Measurements from ENCODE around the gene ADD3.

Gene ADD3

DNA sequence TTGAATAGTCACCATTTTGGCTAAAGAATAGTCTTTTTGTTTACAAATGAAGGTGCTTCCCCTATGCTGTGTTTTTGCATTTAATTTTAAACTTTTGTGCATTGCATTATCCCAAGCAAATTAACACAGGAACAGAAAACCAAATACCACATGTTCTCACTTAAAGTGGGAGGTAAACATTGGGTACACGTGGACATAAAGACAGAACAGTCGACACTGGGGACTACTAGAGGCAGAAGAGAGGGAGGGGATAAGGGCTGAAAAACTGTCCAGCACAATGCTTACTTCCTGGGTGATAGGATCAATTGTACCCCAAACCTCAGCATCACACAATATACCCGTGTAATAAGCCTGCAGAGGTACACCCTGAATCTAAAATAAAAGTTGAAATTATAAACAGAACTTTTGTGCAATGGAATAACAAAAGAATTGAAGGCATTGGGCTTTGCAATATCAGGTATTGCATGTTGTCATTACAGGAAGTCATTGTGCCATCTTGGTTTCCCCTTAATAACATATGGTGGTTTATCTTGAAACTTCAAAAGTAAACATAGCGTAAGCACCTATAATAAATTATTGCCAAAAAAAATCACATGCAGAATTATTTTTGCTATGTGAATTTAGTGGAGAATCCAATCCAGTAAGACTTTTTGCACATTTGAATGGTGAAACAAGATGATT is 16.1 kb downstream of the ADD3 start:
- no peak for DNase-seq (ENCODE audit: extremely low spot score)
- ChIA-PET POLR2A (no interaction called here), CTCF (interaction anchor here (0.6 kb wide), 1 partner anchor 9 kb away, joined by 8 read pairs; no protein-coding TSS in a partner anchor)
- TF ChIP-seq NFRKB (IDR thresholded peaks at IDR 0.05) (no peak), FOXK2 (IDR thresholded peaks at IDR 0.05) (no peak), TARDBP (IDR thresholded peaks at IDR 0.05) (no peak), FOXA1 (IDR thresholded peaks at IDR 0.05) (no peak), ARNT (IDR thresholded peaks at IDR 0.05) (no peak), BHLHE40 (IDR thresholded peaks at IDR 0.05; ENCODE audit: borderline replicate concordance) (no peak), L3MBTL2 (conservative IDR thresholded peaks at IDR 0.05) (no peak), ZNF384 (IDR thresholded peaks at IDR 0.05) (no peak), ELF4 (IDR thresholded peaks at IDR 0.05) (no peak), SUZ12 (IDR thresholded peaks at IDR 0.05) (no peak), HDGF (IDR thresholded peaks at IDR 0.05; ENCODE audit: borderline replicate concordance) (no peak), FOXM1 (IDR thresholded peaks at IDR 0.05; ENCODE audit: borderline replicate concordance) (no peak), SP1 (IDR thresholded peaks at IDR 0.05) (no peak), CTBP1 (IDR thresholded peaks at IDR 0.05; ENCODE audit: borderline replicate concordance) (no peak), LEF1 (IDR thresholded peaks at IDR 0.05; ENCODE audit: borderline replicate concordance) (no peak)
- TF ChIP-seq, protein P1, sequence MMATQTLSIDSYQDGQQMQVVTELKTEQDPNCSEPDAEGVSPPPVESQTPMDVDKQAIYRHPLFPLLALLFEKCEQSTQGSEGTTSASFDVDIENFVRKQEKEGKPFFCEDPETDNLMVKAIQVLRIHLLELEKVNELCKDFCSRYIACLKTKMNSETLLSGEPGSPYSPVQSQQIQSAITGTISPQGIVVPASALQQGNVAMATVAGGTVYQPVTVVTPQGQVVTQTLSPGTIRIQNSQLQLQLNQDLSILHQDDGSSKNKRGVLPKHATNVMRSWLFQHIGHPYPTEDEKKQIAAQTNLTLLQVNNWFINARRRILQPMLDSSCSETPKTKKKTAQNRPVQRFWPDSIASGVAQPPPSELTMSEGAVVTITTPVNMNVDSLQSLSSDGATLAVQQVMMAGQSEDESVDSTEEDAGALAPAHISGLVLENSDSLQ (IDR thresholded peaks at IDR 0.05) = no peak

DNA sequence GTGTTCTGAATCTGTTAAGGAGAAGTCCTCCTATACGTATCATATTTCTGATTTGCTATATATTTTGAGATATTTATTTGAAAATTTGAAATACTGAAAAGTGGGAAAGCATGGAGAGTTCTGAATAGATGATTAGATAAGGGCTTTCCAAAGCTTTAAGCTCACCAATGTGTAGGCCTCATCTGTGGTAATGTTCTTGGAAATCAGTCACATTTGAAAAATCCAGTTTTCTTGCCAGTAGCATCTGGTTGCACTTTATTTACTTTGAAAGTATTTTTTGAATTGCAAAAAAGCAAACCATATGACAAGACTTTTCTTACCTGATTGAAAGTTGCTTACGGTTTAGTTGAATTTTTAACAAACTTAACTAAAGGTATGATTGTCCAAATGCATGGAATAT is 21.7 kb downstream of the ADD3 start:
- POLR2A ChIA-PET = no interaction called here

DNA sequence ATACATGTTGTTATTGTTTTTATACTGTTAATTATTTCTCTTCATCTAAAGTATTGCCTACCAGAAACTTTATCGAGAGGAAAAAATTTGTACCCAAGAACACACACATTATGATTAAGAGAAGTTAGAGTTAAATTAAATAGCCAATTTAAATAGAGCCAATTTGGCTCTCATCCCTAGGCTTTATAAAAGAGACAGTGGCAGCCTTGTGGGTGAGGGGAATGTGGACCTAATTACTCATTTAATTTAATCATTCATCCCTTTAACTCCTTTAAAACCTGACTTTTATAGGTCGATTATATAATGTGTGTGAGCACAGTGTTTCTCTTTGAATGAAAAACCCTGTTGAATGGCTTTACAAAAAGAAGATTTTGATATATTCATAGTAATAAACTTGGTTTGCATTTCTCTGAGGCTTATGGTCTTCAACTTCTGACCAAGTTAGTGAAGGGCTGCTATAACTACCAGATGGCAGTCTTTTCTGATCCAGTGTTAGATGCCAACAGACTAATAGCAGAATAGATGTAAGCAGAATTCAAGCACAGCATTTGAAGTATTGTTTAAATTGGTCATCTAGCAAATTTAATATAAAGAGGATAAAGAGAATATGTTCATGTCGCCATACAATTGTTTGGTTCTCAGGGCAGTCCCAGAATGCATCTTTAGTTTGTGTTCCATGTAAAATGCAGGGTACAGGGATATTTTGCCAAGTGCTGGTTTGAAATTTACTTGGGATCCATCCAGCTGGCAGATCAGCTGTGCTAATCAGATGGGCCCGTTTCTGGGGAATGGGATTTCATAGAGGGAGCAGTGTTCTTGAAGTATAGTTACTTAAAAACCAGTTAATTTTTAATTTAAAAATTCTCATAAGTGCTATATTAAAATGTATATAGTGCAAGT is 25.3 kb downstream of the ADD3 start:
- CTCF ChIA-PET = no interaction called here
- POLR2A ChIA-PET = interaction anchor here (0.6 to 1.4 kb wide), 3 partner anchors 15 to 26 kb away, joined by 3 to 4 read pairs (median 3); partner anchors contain the start of gene ADD3
- DNase-seq (ENCODE audit: extremely low spot score) = no peak
- no peak for TF ChIP-seq CTBP1 (IDR thresholded peaks at IDR 0.05; ENCODE audit: borderline replicate concordance)
- no peak for TF ChIP-seq ARNT (IDR thresholded peaks at IDR 0.05)
- no peak for TF ChIP-seq TARDBP (IDR thresholded peaks at IDR 0.05)
- TF ChIP-seq ELF4 (IDR thresholded peaks at IDR 0.05) = no peak
- TF ChIP-seq L3MBTL2 (conservative IDR thresholded peaks at IDR 0.05) = no peak
- no peak for TF ChIP-seq NFRKB (IDR thresholded peaks at IDR 0.05)
- no peak for TF ChIP-seq FOXA1 (IDR thresholded peaks at IDR 0.05)
- TF ChIP-seq FOXK2 (IDR thresholded peaks at IDR 0.05) = no peak
- TF ChIP-seq ZNF384 (IDR thresholded peaks at IDR 0.05) = no peak
- no peak for TF ChIP-seq BHLHE40 (IDR thresholded peaks at IDR 0.05; ENCODE audit: borderline replicate concordance)

More for the DNA sequence above, 21.7 kb downstream of the ADD3 start:
- CTCF ChIA-PET = interaction anchor here (0.5 kb wide), 1 partner anchor 194 kb away, joined by 3 read pairs; no protein-coding TSS in a partner anchor
- TF ChIP-seq L3MBTL2 (conservative IDR thresholded peaks at IDR 0.05) (no peak), ELF4 (IDR thresholded peaks at IDR 0.05) (no peak), BHLHE40 (IDR thresholded peaks at IDR 0.05; ENCODE audit: borderline replicate concordance) (no peak), CTBP1 (IDR thresholded peaks at IDR 0.05; ENCODE audit: borderline replicate concordance) (no peak), FOXA1 (IDR thresholded peaks at IDR 0.05) (no peak), ARNT (IDR thresholded peaks at IDR 0.05) (no peak)
- TF ChIP-seq, protein P1 (IDR thresholded peaks at IDR 0.05) = no peak
- no peak for DNase-seq (ENCODE audit: extremely low spot score)

DNA sequence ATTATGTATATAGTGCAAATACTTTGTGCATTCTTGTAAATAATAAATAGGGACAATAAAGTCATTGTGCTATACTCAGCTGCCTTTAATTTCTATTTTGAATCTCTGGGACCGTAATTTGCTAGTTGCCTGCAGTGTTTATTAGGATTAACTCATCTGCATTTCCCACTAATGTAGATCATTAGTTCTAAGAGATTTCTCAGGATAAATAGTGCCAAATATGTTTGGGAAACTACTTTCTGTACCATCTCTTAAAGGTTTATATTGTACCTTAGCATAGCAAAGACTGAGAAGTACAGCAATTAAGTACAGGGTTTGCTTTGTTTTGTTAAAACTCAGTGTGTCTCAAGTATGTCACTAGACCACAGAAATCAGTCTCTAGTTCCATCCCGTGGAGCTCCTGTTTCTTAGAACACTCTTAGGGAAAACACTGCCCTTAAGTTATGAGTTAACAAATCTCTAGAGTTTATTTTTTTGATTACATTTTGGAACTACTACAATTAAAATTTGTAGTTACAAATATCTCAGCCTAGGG is 26.0 kb downstream of the ADD3 start:
- DNase-seq (ENCODE audit: extremely low spot score) = no peak
- no peak for TF ChIP-seq ZNF384 (IDR thresholded peaks at IDR 0.05)
- TF ChIP-seq NFRKB (IDR thresholded peaks at IDR 0.05) = no peak
- TF ChIP-seq TARDBP (IDR thresholded peaks at IDR 0.05) = no peak
- no peak for TF ChIP-seq SUZ12 (IDR thresholded peaks at IDR 0.05)
- no peak for TF ChIP-seq FOXM1 (IDR thresholded peaks at IDR 0.05; ENCODE audit: borderline replicate concordance)
- TF ChIP-seq FOXK2 (IDR thresholded peaks at IDR 0.05) = no peak
- TF ChIP-seq SP1 (IDR thresholded peaks at IDR 0.05) = no peak
- no peak for TF ChIP-seq BHLHE40 (IDR thresholded peaks at IDR 0.05; ENCODE audit: borderline replicate concordance)
- no peak for TF ChIP-seq ARNT (IDR thresholded peaks at IDR 0.05)
- TF ChIP-seq L3MBTL2 (conservative IDR thresholded peaks at IDR 0.05) = no peak
- TF ChIP-seq HDGF (IDR thresholded peaks at IDR 0.05; ENCODE audit: borderline replicate concordance) = no peak
- TF ChIP-seq CTBP1 (IDR thresholded peaks at IDR 0.05; ENCODE audit: borderline replicate concordance) = no peak
- TF ChIP-seq ELF4 (IDR thresholded peaks at IDR 0.05) = no peak
- no peak for TF ChIP-seq LEF1 (IDR thresholded peaks at IDR 0.05; ENCODE audit: borderline replicate concordance)
- TF ChIP-seq, protein P1 (IDR thresholded peaks at IDR 0.05) = no peak
- ChIA-PET POLR2A (interaction anchor here (0.6 kb wide), 1 partner anchor 14 kb away, joined by 3 read pairs; no protein-coding TSS in a partner anchor), CTCF (no interaction called here)

DNA sequence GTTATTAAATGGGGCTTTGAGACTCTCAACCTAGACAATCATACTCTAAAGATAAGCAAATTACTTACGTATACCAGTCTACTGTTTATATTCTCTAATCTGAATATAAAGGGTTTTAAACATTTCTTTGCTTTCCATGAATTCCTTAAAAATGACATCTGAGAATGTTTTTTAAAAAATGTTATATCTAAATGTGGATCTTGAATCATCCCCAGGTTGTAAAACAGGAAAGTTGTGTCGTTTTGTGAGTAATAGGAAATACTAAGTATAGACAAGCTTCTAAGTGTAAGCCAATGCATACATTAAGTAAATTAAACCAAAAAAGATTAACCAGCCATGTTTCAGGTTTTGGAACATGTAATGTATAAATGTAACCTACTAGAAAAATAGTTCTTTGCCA is 26.8 kb downstream of the ADD3 start:
- no peak for DNase-seq (ENCODE audit: extremely low spot score)
- ChIA-PET CTCF (interaction anchor here (0.5 to 1.7 kb wide), 4 partner anchors 12 to 150 kb away, joined by 3 to 9 read pairs (median 4); no protein-coding TSS in a partner anchor), POLR2A (no interaction called here)
- TF ChIP-seq HDGF (IDR thresholded peaks at IDR 0.05; ENCODE audit: borderline replicate concordance) (no peak), LEF1 (IDR thresholded peaks at IDR 0.05; ENCODE audit: borderline replicate concordance) (no peak), BHLHE40 (IDR thresholded peaks at IDR 0.05; ENCODE audit: borderline replicate concordance) (no peak), FOXM1 (IDR thresholded peaks at IDR 0.05; ENCODE audit: borderline replicate concordance) (no peak), TARDBP (IDR thresholded peaks at IDR 0.05) (no peak), SP1 (IDR thresholded peaks at IDR 0.05) (no peak), SUZ12 (IDR thresholded peaks at IDR 0.05) (no peak), CTBP1 (IDR thresholded peaks at IDR 0.05; ENCODE audit: borderline replicate concordance) (no peak), NFRKB (IDR thresholded peaks at IDR 0.05) (no peak), L3MBTL2 (conservative IDR thresholded peaks at IDR 0.05) (no peak), ARNT (IDR thresholded peaks at IDR 0.05) (no peak), ELF4 (IDR thresholded peaks at IDR 0.05) (no peak), ZNF384 (IDR thresholded peaks at IDR 0.05) (no peak), FOXK2 (IDR thresholded peaks at IDR 0.05) (no peak), FOXA1 (IDR thresholded peaks at IDR 0.05) (no peak)
- TF ChIP-seq, protein P1 (IDR thresholded peaks at IDR 0.05) = no peak
